GM03348 (cell line): Measurements from ENCODE around the gene PLSCR5.
A peak's percentile ranks its signal among the peaks of the same experiment; 100 is the strongest.

ENCODE experiments used
- DNase-seq: peaks from one replicate; pipeline ENCODE4 v3.0.0; 2012; ENCODE audit warnings: low spot score

Gene PLSCR5

DNA sequence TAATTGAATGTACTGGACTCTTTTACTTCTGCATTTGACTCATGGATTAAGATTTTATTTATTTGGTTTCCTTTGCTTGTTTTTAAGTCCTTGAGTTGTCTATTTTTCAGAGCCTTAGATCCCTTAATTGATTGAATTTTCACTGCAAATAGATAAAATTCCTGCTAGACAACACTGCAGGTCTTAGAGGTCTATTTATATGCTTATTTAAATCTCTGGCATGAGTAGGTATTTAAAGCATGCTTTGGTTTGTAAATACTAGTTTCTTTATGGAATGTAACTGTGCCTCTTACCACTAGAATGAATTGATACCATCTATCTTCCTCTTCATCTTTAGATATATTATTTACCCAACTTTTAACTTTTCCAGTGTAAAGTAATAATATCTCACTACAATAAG is 20.0 kb downstream of the PLSCR5 start:
- no peak for DNase-seq

DNA sequence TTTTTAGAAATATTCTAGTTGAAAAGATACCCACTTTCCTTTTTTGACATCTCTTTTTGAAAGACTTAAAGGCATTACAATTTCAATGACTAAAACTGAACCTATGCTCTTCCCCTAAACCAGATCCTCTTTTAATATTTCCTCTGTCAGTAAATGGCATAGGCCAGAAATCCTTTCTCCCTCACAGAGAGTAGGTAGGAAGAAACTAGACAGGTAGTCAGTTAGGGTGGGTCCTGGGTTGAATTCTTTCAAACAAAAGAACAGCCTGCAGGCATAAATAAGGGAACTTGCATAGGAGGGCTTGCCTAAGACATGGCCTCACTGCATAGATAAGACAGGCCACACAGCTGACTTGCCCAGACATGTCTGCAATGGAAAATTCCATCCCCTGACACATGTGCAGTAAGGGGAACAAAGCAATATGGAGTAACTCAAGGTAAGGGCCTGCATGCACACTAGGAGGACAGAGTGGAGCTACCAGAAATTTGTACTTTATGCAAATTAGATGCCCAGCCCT is 23.1 kb downstream of the PLSCR5 start:
- no peak for DNase-seq

DNA sequence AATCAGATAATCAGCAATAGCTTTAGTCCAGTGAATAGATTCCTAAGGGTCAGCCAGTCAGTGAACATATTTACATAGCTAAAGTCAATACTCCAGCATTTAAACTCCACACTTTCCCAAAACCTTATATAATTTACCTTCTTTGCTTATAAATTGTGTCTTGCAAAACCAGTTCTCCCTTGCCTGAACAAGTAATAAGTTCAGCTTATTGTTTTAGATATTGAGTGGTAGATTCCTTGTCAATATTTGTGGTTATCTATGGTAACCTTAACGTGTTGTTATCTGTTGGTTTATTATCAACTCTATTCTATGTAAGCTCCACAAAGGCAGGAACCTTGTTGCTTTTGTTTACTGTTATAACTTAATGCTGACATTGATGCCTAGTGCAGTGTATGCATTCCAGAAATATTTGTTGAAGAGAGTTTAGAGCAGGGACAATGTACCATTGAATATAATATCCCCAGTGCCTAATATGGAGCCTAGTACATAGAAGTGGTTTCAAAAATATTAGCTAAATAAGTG is 24.0 kb downstream of the PLSCR5 start:
- no peak for DNase-seq

DNA sequence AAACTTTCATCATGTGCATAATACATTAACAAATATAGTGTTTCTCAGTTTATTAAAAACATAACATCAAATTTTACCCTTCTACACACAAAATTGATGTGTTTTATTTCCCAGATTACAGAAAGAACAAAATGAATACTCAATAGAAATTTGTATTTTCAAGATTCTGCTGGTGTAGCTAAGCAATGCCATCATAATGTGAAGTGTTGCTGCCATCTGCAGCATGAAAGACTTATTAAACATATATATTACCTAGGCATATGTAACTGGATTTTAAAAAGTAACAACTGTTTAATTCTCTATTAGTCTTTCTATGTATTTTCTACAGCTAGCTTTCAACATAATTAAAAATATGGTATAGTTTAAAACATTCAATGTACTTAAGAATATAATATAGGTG is 27.5 kb downstream of the PLSCR5 start:
- peak; percentile 36 for DNase-seq

DNA sequence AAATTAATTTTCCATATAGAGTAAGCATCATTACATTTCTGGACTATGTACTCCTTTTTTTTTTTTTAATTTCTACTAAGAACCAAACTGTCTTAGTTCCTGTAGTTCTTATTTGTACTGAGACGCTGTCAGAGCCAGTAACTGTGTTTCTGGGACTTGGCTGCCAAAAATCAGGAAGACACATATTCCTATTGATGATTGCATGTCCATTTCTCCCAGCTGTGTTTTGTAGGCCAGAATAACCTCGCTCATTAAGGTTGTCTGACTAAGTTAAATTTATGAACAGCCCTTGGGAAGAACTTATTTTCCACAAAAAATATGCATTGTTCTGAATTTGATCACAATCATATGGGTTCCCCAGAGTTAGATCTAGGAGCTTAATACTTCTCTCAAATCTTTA is 29.5 kb downstream of the PLSCR5 start:
- DNase-seq, result no peak

DNA sequence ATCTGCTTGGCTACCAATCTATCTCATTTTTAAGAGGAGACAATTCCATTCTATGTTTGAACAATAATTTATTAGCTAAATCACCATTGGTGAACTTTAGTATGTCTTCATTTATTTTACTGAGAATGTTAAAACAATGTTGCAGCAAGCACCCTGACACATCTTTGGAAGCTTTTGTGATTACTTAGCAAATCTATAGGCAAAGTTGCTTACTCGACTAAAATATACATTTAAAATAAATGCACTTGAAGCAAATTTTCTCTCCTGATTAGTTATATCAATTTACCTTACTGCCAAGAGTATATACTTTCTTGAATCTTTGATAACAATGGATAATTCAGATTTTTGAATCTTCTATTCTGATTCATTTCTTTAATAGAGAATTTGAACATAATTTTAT is 31.0 kb downstream of the PLSCR5 start:
- no peak for DNase-seq

DNA sequence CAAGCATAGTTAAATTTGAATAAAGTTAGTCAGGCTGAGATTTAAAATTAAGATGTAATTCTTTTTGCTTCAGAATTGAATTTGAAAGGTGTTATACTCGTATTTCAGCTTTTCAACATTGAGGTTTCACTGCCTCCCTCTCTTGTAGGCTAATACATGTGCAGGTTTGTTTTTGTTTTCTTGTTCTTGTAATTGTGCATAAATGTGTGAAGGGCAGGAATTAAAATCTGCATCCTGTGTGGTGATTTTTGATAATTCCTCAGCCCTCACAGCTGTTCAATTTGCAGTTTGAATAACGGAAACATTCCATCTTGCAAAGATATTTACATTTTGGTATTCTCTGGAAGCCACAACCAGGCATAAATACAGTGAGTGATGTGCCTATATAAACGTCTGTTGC is 35.8 kb downstream of the PLSCR5 start:
- DNase-seq, result no peak

DNA sequence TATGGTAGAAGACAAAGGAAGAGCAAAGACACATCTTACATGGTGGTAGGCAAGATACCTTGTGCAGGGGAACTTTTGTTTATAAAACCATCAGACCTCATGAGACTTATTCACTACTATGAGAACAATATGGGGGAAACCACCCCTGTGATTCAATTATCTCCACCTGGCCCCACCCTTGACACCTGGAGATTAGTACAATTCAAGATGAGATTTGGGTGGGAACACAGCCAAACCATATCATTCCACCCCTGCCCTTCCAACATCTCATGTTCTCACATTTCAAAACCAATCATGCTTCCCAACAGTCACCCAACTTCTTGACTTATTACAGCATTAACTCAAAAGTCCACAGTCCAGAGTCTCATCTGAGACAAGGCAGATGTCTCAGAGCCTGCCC is 39.0 kb downstream of the PLSCR5 start:
- no peak for DNase-seq

DNA sequence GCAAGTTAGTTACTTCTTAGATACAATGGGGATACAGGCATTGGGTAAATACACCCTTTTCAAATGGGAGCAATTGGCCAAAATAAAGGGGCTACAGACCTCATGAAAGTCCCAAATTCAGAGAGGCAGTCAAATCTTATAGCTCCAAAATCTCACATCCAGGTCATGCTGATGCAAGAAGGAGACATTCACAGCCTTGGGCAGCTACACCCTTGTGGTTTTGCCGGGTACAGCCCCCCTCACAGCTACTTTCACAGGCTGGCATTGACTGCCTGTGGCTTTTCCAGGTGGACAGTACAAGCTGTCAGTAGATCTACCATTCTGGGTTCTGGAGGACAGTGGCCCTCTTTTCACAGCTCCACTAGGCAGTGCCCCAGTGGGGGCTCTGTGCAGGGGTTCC is 43.3 kb downstream of the PLSCR5 start:
- no peak for DNase-seq

DNA sequence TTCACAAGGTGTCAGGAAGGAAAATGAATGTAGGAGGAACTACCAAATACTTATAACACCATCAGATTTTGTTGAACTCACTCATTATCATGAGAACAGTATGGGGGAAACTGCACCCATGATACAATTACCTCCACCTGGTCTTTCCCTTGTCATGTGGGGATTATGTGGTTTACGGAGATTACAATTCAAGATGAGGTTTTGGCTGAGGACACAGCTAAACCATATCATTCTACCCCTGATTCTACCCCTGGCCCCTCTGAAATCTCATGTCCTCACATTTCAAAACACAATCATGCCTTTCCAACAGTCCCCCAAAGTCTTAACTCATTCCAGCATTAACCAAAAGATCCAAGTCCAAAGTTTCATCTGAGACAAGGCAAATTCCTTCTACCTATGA is 43.7 kb downstream of the PLSCR5 start:
- DNase-seq, result no peak

DNA sequence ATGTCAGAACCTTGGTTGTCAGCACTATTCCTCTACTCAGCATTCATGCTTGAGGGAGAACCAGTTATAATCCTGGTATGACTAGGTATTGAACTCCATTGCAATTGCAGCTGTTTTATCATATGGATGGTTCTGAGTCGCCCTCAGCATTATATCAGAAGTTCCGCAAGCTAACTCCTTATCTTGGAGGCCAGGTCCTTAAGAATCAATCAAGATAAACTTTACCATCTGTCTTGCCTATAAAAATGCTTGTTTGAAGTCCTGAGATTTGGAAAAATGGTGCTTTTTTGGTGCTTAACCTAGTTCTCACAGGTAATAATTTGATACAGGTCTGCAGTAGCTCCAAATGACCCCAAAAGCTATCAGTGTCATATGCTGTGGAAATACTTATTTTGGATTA is 44.5 kb downstream of the PLSCR5 start:
- DNase-seq, result no peak

DNA sequence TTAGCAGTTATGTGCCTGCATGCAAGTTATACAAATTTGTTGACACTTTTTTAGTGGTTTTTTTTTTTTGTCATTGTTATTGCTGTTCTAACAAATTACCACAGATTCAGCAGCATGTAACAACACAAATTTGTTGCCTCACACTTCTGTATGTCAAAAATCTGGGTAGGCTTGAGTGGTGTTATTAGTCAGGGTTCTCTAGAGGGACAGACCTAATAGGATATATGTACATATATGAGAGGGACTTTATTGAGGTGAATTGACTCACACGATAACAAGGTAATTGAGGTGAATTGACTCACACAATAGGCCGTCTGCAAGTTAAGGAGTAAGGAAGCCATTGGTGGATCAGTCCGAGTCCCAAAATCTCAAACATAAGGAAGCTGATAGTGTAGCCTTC is 45.8 kb downstream of the PLSCR5 start:
- DNase-seq, result no peak

DNA sequence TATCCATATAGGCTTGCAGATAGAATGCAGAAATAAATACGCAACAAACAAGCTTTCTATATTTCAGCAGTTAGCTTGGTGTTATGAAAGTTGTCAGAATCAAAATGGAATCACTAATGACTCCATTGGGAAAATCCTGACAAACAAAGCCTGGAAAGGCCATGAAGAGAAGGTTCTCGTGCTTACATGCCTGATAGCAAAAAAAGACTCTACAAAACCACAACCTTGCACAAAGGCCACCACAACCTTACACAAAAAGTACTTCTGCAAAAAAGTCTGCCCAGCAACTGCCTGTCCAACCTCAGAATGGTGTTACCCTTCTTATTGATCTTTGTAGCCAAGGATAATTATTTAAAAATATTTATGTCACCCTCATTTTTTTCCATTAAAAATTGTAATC is 46.4 kb downstream of the PLSCR5 start:
- no peak for DNase-seq

DNA sequence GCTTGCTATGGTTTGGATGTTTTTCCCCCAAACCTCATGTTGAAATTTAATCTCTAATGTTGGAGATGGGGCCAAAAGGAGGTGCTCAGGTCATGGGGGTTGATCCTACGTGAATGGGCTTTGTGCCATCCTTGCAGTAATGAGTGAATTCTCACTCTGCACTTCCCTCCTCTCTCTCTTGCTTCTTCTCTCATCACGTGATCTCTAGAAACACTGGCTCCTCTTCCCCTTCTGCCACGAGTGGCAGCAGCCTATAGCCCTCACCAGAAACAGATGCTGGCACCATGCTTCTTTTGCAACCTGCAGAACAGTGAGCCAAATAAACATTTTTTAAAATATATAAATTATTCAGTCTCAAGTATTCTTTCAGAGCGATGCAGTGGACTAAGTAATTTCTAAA is 47.4 kb downstream of the PLSCR5 start:
- no peak for DNase-seq

DNA sequence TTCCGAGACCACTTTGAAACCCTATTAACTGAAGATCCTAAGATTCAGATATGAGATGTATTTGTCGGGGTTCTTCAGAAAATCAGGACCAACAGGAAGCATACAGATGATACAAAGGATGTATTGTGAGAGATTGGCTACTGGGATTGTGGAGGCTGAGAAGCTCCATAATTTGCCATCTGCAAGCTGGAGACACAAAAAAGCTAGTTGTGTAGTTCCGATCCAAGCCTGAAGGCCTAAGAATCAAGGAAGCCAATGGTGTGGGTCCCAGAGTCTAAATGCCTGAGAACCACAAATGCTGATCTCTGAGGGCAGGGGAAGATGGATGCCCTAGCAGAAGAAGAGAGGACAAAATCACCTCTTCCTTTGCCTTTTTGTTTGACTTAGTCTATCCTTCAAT is 49.8 kb downstream of the PLSCR5 start:
- DNase-seq, result no peak

DNA sequence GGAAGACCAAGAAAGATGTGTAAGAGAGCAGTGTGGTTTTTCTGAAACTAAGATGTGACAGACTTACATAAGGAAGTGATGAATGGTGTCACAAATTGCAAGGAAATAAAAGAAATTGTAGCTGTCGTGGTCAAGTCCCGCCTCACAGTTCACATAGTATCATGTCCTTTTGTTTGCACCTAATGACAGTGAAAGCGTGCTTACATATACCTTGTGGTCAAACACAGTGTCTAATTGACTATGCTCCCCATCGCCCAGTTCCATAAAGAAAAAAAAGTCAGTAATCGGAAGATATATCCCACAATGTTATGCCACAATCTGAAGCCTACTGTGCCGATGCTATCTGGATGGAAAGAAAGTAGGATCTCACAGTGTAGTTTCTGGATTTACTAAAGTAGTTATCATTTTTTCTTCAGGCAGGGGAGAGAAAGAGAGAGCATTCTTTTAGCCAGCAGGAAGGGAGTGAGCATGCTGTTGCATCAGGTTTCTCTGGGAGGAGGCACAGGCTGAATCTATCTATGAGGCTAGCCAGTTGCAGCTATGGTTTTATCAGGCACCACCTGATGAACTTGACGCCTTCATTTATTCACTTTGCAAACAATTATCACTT is 50.9 kb downstream of the PLSCR5 start:
- peak; percentile 17 for DNase-seq

DNA sequence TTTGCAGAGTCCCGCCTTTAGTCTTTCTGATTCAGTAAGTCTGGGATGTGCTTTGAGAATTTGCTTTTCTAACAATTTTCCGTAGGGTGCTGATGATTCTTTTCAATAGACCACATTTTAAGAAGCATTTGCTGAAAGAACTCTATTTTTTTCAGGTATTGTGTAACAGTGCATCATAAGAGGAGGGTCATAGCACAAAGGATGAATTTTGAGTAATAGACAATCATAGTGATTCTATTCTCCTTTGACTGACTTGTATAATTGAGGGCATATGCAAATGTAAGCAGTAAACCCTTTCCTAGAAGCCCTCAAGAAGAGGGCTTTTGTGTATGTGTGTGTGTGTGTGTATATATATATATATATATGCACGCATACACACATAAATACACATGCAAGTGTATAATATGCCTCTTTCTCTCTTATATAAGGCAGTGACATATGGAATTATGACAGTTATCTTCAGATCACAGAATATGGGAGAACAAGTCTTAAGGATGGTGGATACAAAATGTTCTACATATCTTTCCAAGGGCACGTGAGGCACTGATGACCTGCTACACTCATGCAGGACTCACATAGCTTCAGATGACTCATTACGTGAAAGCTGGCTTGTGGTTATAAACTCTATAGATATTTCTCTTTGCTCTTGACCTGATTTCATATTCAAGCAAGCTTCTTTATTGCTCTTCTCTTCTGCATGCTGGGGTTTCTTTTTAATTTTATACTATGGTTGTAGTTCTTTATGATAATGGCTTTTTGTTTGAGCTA is 54.2 kb downstream of the PLSCR5 start:
- peak; percentile 53 for DNase-seq

DNA sequence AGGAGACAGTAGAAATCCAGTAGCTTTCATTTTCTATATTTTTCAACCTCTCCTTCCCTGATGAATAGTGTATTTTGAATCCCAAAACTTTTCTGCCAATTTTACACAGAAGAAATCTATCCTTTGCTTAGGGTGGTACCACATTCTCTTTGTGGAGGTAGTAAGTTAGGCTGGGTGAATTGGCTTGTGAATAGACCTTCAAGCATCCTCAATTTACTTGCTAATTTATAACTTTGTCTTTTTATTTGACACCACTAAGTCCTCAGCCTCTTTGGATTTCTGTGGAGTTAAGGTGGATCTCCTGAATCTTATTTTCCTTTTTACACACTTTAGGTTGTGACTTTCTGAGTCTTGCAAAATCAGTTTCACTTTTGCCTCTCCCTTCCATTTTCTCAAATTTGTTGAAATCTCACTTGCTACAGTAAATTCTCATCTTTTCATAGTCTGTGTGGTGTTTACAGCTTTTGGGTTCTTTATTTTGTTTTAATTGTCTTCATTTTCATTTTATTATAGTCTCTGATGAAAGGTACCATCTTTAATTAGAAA is 55.0 kb downstream of the PLSCR5 start:
- DNase-seq, result no peak

DNA sequence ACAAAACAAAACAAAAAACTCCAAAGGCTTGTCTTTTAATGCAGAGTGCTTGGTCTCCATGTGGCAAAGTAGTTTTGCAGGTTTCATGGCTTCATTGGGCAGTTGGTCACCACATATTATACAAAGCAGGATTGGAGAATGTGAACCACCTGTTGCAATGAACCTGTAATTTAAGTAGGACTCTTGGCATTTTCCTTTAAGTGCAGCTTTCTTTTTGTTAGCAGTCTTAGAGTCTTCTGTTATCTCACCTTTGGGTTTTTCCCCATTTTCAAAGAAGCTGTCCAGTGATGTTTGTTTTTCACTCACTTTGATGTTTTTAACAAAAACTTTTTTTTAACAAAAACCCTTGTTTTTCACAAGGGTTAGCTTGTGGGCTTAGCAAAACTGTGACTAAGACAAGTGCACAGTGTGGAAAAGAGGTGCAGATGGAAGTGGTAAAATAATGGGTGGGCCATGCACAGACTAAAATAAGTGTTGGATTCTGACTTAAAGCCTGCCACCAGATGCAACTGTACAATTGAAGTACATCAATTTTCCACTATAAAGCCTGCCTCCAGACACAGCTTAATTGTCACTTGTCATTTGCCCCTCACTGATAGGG is 57.8 kb downstream of the PLSCR5 start:
- DNase-seq, result no peak

DNA sequence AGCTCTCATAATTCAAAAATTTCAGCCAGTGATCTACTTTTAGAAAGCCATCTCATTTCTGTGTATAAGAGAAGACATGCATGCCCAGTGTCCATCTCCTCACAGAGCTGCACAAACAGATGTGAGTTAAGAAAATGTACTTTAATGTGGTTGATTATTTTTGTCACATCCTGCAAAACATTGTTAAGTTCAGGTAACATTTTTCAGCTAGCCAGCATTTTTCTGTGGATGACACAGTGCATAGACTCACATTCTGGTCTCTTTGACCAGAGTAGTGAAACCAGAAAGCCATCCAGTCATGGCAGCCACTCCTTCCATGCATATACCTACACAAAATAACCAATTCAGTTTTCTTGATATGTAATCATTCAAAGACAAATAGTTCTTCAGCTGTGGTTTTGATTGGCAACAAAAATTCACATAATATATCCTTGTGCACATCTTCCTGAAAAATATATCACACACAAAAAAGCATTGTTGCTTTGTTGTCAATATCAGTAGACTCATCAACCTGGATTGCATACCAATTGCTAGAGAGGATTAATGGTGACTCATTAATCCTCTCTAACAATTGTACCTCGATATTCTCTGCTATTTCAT is 58.7 kb downstream of the PLSCR5 start:
- no peak for DNase-seq

DNA sequence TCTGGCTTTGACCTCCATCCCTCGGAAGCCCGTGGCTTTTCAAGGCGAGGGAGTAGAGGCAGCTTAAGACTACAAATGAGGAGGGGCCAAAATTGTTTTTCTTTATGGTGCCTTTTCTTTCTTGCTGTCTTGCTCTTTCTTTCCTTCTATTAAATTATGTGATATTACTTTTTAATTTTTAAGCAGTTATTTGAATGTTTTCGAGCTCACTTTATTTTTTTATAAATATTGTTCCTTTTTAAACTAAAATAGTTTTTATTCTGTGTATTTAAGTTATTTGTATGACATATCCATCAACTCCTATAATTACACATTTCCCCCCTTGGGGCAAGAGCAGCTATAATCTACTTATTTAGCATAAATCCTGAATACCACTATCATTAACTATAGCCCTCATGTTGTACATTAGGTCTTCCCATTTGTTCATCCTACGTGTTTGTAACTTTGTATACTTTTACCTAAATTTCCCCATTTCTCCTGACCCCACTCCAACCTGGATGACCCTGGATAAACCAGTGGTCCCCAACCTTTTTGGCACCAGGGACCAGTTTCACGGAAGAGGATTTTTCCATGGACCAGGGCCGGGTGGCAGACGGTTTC is 60.1 kb downstream of the PLSCR5 start:
- DNase-seq, result no peak
